ENCODE results near the gene CD44.

GRCh38 chr11:35165030-35165422, 26.1 kb downstream of the CD44 start:
- TF ChIP-seq CTCF (conservative IDR thresholded peaks at IDR 0.05 in 1 of 2, IDR thresholded peaks at IDR 0.05 in 1 of 2; ENCODE audit: low read depth in 1 of 2, low read length in 2 of 2): no peak
- no peak for TF ChIP-seq EZH2 (IDR thresholded peaks at IDR 0.05; ENCODE audit: low read length, missing control alignments)
